A673 (cell line): Measurements from ENCODE around the gene CLSTN2.

Experiments
- CTCF ChIP-seq: fragments of 300-800, 200-600 bp; sonication (generic); conservative IDR thresholded peaks from 2 replicates; pipeline ENCODE4 v1.5.1; 2017; ENCODE audit warnings: low read depth, mild to moderate bottlenecking, antibody characterized with exemption, low read length, moderate library complexity, mixed read lengths
- EZH2 ChIP-seq: fragments of 200-600 bp; sonication (generic); IDR thresholded peaks from 2 replicates; pipeline ENCODE4 v1.6.1; 2017; ENCODE audit warnings: borderline replicate concordance, low read depth, mild to moderate bottlenecking, mixed read lengths, antibody characterized with exemption, low read length; ENCODE audit not compliant: poor library complexity, severe bottlenecking

- no peak for TF ChIP-seq EZH2
- TF ChIP-seq CTCF, result no peak
Observed at GRCh38 chr3:139894643-139894989, 40.4 kb upstream of the CLSTN2 start.
